IgD-negative memory B cell (primary cell): Measurements from ENCODE around the gene RAB2B. TPM values are rescaled to one million over a fixed set of nuclear protein-coding genes. Genes with fewer than 3 reads are reported as not detected.

Source experiments
- H3K27ac Mint-ChIP-seq, 3 donors: one replicate each; pipeline ENCODE4 v1.8.0; 2020 to 2022; ENCODE audit warnings: mild to moderate bottlenecking in 3 of 3, mixed read lengths in 3 of 3, moderate library complexity in 1 of 3
- H3K27me3 Mint-ChIP-seq: one replicate; pipeline ENCODE4 v1.8.0; 2021; ENCODE audit warnings: mixed read lengths
- H3K36me3 Mint-ChIP-seq: one replicate; pipeline ENCODE4 v1.8.0; 2020; ENCODE audit warnings: mild to moderate bottlenecking, mixed read lengths
- H3K4me1 Mint-ChIP-seq, 3 donors: one replicate each; pipeline ENCODE4 v1.8.0; 2020 to 2022; ENCODE audit warnings: mixed read lengths in 3 of 3, mild to moderate bottlenecking in 1 of 3
- H3K4me3 Mint-ChIP-seq, 4 donors: one replicate each; pipeline ENCODE4 v1.8.0; 2020 to 2022; ENCODE audit warnings: mild to moderate bottlenecking in 4 of 4, mixed read lengths in 4 of 4, moderate library complexity in 3 of 4
- H3K9me3 Mint-ChIP-seq, 3 donors: one replicate each; pipeline ENCODE4 v1.8.0; 2020 to 2021; ENCODE audit warnings: mixed read lengths in 3 of 3, mild to moderate bottlenecking in 1 of 3
- polyA plus RNA-seq: library from polyadenylated mRNA; unstranded; fragments of 300-500 nt; fragmentation: Illumina TruSeq; gene quantifications from one replicate; pipeline ENCODE4 v1.2.3, GENCODE V29; 2021

The RAB2B gene
- 8.2 TPM for polyA plus RNA-seq

GRCh38 chr14:21476925-21477681 is at the start of gene RAB2B, which contains the start of gene TOX4:
Gene RAB2B, minus strand, starts transcription at chr14:21476959. Its CDS starts 87 bp downstream, at chr14:21476872.
Gene TOX4, plus strand, starts transcription at chr14:21477195. Its CDS starts 84 bp downstream, at chr14:21477279.
- Mint-ChIP-seq H3K4me1 (peaks cover 15 to 33% (median 20%) of the 10 kb centered on the region in 3 donors), H3K27me3 (no peaks in the 10 kb centered on the region), H3K27ac (peak within 1 kb of the TSS; percentile 84 to 99 (median 99)), H3K36me3 (no peaks in the 10 kb centered on the region), H3K4me3 (peak within 1 kb of the TSS; percentile 93 to 100 (median 99)), H3K9me3 (no peaks in the 10 kb centered on the region)

- peaks cover 5 to 6% (median 5%) of the 10 kb centered on the region in 3 donors for H3K4me1 Mint-ChIP-seq
- H3K36me3 Mint-ChIP-seq, result peaks cover 2% of the 10 kb centered on the region
- no peaks in the 10 kb centered on the region for H3K9me3 Mint-ChIP-seq
- peaks cover 3% of the 10 kb centered on the region for H3K27me3 Mint-ChIP-seq
- H3K27ac Mint-ChIP-seq, result peak within 1 kb of the TSS in 1 of 3 donors; percentile 96
- peak within 1 kb of the TSS; percentile 74 to 89 (median 88) for H3K4me3 Mint-ChIP-seq
Observed at GRCh38 chr14:21525962-21526671, 49.4 kb upstream of the RAB2B start, which contains the start of gene SALL2. Gene SALL2, minus strand, starts transcription at chr14:21526346. Its CDS starts 219 bp downstream, at chr14:21526127.

GRCh38 chr14:21525571-21525961 is 48.8 kb upstream of the RAB2B start:
- H3K4me1 Mint-ChIP-seq, result peaks cover 5 to 6% (median 5%) of the 10 kb centered on the region in 3 donors
- peaks cover 3% of the 10 kb centered on the region for H3K27me3 Mint-ChIP-seq
- H3K9me3 Mint-ChIP-seq, result no peaks in the 10 kb centered on the region
- peak overlapping the region; percentile 62 to 89 (median 81) for H3K4me3 Mint-ChIP-seq
- H3K36me3 Mint-ChIP-seq, result peaks cover 2% of the 10 kb centered on the region
- peak overlapping the region in 1 of 3 donors; percentile 96 for H3K27ac Mint-ChIP-seq

- Mint-ChIP-seq H3K27me3 (peaks cover 6% of the 10 kb centered on the region), H3K4me3 (peak overlapping the region; percentile 73 to 89 (median 81)), H3K9me3 (no peaks in the 10 kb centered on the region), H3K27ac (peak overlapping the region in 1 of 3 donors; percentile 96), H3K4me1 (peaks cover 5 to 6% (median 5%) of the 10 kb centered on the region in 3 donors), H3K36me3 (peaks cover 2% of the 10 kb centered on the region)
Observed at GRCh38 chr14:21524575-21525490, 48.1 kb upstream of the RAB2B start.

- H3K36me3 Mint-ChIP-seq, result peaks cover 2% of the 10 kb centered on the region
- H3K27ac Mint-ChIP-seq, result no peak overlapping the region
- H3K27me3 Mint-ChIP-seq, result peaks cover 11% of the 10 kb centered on the region
- no peaks in the 10 kb centered on the region for H3K9me3 Mint-ChIP-seq
- peaks cover 5 to 6% (median 5%) of the 10 kb centered on the region in 3 donors for H3K4me1 Mint-ChIP-seq
- peak overlapping the region in 1 of 4 donors; percentile 13 for H3K4me3 Mint-ChIP-seq
Observed at GRCh38 chr14:21523203-21523602, 46.4 kb upstream of the RAB2B start.

GRCh38 chr14:21521501-21521900 is 44.7 kb upstream of the RAB2B start:
- Mint-ChIP-seq H3K9me3 (no peaks in the 10 kb centered on the region), H3K27me3 (peaks cover 11% of the 10 kb centered on the region), H3K4me1 (peaks cover 0 to 5% (median 2%) of the 10 kb centered on the region in 3 donors), H3K4me3 (no peak overlapping the region), H3K36me3 (peaks cover 2% of the 10 kb centered on the region), H3K27ac (no peak overlapping the region)

GRCh38 chr14:21520767-21521166 is 44.0 kb upstream of the RAB2B start:
- Mint-ChIP-seq H3K27me3 (peaks cover 14% of the 10 kb centered on the region), H3K4me3 (peak overlapping the region in 1 of 4 donors; percentile 36), H3K9me3 (no peaks in the 10 kb centered on the region), H3K4me1 (peaks cover 0 to 5% (median 2%) of the 10 kb centered on the region in 3 donors), H3K27ac (no peak overlapping the region), H3K36me3 (peaks cover 2% of the 10 kb centered on the region)

GRCh38 chr14:21518725-21519124 is 42.0 kb upstream of the RAB2B start:
- no peaks in the 10 kb centered on the region for H3K36me3 Mint-ChIP-seq
- no peaks in the 10 kb centered on the region for H3K9me3 Mint-ChIP-seq
- no peak overlapping the region for H3K27ac Mint-ChIP-seq
- H3K4me3 Mint-ChIP-seq, result peak overlapping the region in 1 of 4 donors; percentile 77
- no peaks in the 10 kb centered on the region for H3K4me1 Mint-ChIP-seq
- H3K27me3 Mint-ChIP-seq, result peaks cover 14% of the 10 kb centered on the region

GRCh38 chr14:21514341-21514740 is 37.6 kb upstream of the RAB2B start:
- peaks cover 16 to 19% (median 17%) of the 10 kb centered on the region in 3 donors for H3K4me1 Mint-ChIP-seq
- peaks cover 3% of the 10 kb centered on the region for H3K36me3 Mint-ChIP-seq
- peaks cover 0 to 4% (median 0%) of the 10 kb centered on the region in 3 donors for H3K9me3 Mint-ChIP-seq
- H3K4me3 Mint-ChIP-seq, result peak overlapping the region in 1 of 4 donors; percentile 22
- peaks cover 10% of the 10 kb centered on the region for H3K27me3 Mint-ChIP-seq
- H3K27ac Mint-ChIP-seq, result no peak overlapping the region

- peak within 1 kb of the TSS; percentile 98 to 100 (median 100) for H3K4me3 Mint-ChIP-seq
- peak within 1 kb of the TSS; percentile 80 to 97 (median 96) for H3K27ac Mint-ChIP-seq
- peaks cover 4% of the 10 kb centered on the region for H3K27me3 Mint-ChIP-seq
- peaks cover 3% of the 10 kb centered on the region for H3K36me3 Mint-ChIP-seq
- peaks cover 19 to 29% (median 24%) of the 10 kb centered on the region in 3 donors for H3K4me1 Mint-ChIP-seq
- H3K9me3 Mint-ChIP-seq, result peaks cover 0 to 4% (median 0%) of the 10 kb centered on the region in 3 donors
Observed at GRCh38 chr14:21510735-21511657, 34.2 kb upstream of the RAB2B start, which contains the start of gene METTL3. Gene METTL3, minus strand, starts transcription at chr14:21511340. Its CDS starts 117 bp downstream, at chr14:21511223.

GRCh38 chr14:21509432-21510143 is 32.8 kb upstream of the RAB2B start:
- Mint-ChIP-seq H3K27ac (peak overlapping the region in 2 of 3 donors; percentile 47 to 80), H3K4me3 (peak overlapping the region; percentile 98 to 100 (median 100)), H3K9me3 (peaks cover 0 to 4% (median 0%) of the 10 kb centered on the region in 3 donors), H3K4me1 (peaks cover 21 to 37% (median 33%) of the 10 kb centered on the region in 3 donors), H3K36me3 (peaks cover 3% of the 10 kb centered on the region), H3K27me3 (peaks cover 2% of the 10 kb centered on the region)

- H3K4me3 Mint-ChIP-seq, result no peak overlapping the region
- H3K27ac Mint-ChIP-seq, result no peak overlapping the region
- peaks cover 21 to 34% (median 33%) of the 10 kb centered on the region in 3 donors for H3K4me1 Mint-ChIP-seq
- peaks cover 0 to 2% (median 0%) of the 10 kb centered on the region in 3 donors for H3K9me3 Mint-ChIP-seq
- peaks cover 2% of the 10 kb centered on the region for H3K27me3 Mint-ChIP-seq
- no peaks in the 10 kb centered on the region for H3K36me3 Mint-ChIP-seq
Observed at GRCh38 chr14:21506557-21506956, 29.8 kb upstream of the RAB2B start.
